ENCODE data around the gene ENDOV.

DNA sequence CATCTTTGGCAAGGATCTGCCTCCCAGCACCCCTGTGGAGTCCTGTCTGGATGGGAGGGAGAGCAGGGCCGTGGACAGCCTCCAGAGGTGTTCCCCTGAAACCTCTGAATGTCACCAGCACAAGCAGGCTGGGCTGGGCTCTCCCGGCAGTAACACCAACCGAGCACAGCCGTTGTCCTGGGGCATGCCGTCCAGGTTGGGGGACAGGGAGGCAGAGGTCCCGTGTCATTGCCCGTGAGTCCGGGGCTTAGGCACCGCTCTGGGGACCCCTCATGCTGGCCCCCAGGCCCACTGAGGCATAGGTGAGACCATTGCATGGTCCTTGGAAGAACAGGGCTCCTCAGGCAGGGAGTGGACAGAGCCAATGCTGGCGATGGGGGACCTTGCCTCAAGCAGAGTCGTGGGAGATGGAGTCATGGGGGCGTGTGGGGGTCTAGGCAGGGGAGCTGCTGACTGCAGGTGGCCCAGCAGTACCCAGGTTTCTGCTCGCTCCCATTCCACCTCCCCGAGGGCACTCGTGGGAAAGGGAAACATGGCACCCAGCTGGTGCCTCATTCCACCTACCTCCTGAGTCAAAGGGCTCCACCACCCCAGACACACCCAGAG, 17.5 kb downstream of the ENDOV start:
- TF ChIP-seq EZH2 (IDR thresholded peaks at IDR 0.05) (no peak), POLR2AphosphoS5 (IDR thresholded peaks at IDR 0.05; ENCODE audit: borderline replicate concordance, low read depth, low read length) (no peak), FOXP2 (optimal IDR thresholded peaks at IDR 0.05; ENCODE audit: control extremely low read depth, extremely low read length, insufficient read depth) (no peak)

All from SK-N-MC (cell line).